Occipital lobe (tissue), 2 donors: ENCODE data around the gene DAGLB. TPM values are rescaled to one million over a fixed set of nuclear protein-coding genes. Genes with fewer than 3 reads are reported as not detected.
"Not testable (repeated sequence)": the region's sequence is repeated elsewhere in the genome, so short reads cannot be mapped to it uniquely, and the experiment has no call there.

Experiments used
- DNase-seq: peaks from one replicate; lab custom pipeline; 2025; lab: John Stamatoyannopoulos, UW
- total RNA-seq: library from RNA; depleted of rRNA; stranded (reverse); fragments of >200 nt; gene quantifications from one replicate; pipeline ENCODE4 v1.2.3, GENCODE V29; 2014

Gene DAGLB
- total RNA-seq, 1 donor from 2014 or later = 27.9 TPM

DNA sequence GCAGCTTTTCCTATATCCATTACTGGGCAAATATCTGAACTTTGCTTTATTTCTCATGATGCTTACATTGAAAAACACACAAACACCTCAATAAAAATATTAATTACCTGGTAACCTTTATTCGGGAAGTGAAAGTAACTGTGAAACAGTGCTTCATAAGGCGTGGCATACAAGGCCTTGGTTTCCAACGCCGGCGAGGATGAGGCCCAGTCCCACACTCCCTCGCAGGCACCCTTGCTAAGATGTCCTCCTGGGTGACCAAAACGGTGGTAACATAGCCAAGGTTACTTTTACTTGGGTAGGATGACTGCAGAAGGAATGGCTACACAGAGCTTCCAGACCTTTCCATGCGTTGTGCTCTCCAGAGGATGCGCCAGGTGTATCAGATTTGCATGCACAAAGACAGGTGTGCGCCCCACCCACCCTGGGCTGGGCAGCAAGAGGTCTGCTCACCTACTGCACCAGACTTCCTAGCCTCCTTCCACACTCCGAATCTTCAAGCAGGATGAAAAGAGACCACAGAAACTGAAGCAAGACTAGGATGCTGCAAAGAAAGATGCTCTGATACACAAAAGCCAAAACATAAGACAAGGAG, 13.3 kb upstream of the DAGLB start:
- no peak for DNase-seq

GRCh38 chr7:6460303-6460702, 12.5 kb upstream of the DAGLB start:
- DNase-seq = no peak

- DNase-seq = not testable (repeated sequence)
Observed at GRCh38 chr7:6458676-6459075, 10.9 kb upstream of the DAGLB start.

DNA sequence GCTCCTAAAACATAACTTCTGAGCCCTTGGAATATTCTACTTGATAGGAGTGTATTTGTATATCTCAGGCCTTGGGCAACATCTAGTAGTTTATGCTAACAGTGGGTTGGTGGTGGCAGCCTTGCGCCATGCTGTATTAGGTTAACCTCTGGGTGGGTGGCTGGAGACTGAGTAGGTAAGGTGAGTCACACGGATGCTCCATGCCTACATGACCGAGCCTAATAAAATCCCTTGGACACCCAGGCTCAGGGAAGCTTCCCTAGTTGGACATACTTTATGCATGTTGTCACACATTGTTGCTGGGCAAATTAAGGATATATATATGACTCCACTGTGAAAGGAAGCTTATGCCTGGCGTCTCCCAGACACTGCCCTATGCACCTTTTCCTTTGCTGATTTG, 6.0 kb upstream of the DAGLB start:
- DNase-seq = no peak

GRCh38 chr7:6451224-6451705, 3.5 kb upstream of the DAGLB start:
- DNase-seq = no peak

DNA sequence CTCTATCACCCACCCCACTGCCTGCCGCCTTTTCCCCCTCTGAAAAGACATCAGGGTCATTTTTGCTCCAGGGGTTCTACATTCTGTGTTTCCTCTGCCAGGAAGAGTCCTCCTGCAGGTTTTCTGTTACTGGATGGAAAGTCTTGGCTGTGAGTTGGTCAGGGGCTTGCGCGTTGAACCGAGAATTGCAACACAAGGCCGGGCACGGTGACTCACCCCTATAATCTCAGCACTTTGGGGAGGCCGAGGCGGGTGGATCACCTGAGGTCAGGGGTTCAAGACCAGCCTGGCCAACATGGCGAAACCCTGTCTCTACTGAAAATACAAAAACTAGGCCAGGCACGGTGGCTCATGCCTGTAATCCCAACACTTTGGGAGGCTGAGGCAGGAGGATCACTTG, 2.8 kb upstream of the DAGLB start:
- DNase-seq = not testable (repeated sequence)

GRCh38 chr7:6449884-6450283, 2.1 kb upstream of the DAGLB start:
- DNase-seq = not testable (repeated sequence)

- no peak for DNase-seq
Observed at GRCh38 chr7:6448943-6449543, 1.3 kb upstream of the DAGLB start.

DNA sequence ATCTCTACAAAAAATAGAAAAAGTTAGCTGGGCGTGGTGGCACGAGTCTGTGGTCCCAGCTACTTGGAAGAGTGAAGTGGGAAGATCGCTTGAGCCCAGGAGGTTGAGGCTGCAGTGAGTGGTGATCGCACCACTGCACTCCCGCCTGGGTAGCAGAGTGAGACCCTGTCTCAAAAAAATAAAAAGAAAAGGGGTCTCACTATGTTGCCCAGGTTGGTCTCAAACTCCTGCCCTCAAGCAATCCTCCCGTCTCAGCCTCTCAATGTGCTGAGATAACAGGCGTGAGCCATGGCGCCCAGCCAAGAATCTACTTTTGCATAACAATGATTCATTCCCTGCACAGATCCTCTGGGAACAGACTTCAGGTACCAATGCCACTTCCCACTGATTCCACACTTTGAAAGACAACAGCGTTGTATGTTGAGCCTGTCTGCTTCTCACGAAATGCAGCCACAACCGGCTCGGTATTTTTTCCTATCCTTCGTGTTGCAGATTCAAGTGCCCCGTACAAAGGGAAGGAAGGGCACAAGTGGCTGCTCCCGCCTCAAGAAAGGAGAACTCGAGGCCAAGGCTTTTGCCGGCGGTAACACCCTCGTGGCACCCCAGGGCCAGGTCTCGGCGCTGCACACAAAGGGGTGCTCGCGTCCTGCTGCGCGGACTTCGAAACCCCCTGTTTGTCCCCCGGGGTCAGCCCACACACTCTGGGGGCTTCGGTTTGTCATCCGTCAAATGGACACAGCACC, 745 bp downstream of the DAGLB start:
- DNase-seq = peak; percentile 35

DNA sequence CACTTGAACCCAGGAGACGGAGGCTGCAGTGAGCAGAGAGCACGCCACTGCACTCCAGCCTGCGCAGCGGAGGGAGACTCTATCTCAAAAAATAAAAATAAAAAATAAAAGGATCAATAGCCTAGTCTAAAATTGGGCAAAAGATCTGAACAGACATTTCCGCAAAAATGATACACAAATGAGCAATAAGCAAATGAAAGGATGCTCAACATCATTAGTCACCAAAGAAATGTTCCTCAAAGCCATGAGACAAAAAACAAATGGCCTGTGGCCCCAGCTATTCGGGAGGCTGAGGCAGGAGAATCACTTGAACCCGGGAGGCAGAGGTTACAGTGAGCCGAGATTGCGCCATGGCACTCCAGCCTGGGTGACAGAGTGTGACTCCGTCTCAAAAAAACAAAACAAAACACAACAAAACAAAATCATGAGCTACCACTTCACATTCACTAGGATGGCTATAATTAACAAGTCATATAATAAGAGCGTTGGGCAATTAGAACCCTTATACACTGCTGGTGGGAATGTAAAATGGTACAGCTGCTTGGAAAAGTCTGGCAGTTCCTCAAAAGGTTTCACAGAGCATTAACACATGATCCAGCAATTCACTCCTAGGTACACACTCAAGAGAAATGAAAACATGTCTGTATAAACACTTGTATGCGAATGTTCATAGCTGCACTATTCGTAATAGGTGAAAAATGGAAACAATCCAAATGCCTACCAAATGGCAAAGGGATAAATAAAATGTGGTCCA, 3.1 kb downstream of the DAGLB start:
- DNase-seq = no peak

DNA sequence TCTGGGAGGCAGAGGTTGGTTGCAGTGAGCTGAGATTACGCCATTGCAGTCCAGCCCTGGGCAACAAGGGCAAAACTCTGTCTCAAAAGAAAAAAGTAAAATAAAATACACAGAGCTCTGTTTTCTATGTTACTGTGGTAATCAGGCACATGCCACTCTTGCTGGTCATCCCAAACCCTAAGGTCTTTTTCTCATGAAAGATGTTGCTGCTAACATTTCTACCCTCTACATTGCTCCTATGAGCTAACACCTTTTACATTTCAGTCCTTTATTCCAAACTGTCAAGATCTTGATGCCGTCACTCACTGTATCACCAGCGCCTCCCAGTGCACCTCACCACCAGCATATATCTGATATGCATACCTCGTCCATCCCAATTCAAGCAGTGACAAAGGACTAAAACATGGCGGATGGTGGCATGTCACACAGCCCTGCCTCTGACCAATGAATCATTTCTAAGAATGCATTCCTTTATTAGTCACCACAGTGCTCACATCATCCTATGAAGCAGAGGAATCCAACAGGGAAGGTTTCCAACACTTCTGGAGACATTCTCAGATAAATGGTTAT, 4.3 kb downstream of the DAGLB start:
- no peak for DNase-seq

GRCh38 chr7:6442114-6442513, 5.6 kb downstream of the DAGLB start:
- DNase-seq = no peak

DNA sequence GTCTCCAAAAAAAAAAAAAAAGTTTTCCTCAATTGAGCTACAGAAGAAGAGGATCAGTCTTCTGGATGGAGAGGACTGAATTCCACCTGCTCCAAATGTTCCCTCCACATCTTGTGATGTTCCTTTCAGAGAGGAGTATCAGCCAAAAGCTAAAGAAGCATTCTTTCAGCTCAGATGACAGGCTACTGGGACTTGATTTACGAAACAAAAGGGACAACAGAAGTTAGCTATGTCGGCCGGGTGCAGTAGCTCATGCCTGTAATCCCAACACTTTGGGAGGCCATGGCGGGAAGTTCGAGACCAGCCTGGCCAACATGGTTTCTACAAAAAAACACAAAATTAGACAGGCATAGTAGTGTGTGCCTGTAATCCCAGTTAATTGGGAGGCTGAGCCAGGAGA, 7.4 kb downstream of the DAGLB start:
- no peak for DNase-seq

DNA sequence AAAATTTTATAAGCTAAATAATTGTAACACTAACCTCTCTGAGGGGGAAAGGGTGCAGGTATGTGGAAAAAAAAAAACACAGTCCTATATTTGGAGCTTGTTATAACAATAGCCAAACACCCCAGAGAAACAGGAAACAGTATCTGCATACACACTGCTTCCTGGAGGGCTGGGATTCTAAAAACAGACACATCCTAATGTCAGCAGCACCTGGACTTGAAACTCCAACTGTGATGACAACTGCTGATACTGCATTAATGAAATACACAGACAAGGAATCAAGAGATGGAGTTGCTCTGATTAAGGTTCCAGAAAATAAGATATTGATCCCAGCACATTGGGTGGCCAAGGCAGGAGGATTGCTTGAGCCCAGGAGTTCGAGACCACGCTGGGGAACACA, 9.3 kb downstream of the DAGLB start:
- no peak for DNase-seq

GRCh38 chr7:6437251-6437650, 10.5 kb downstream of the DAGLB start:
- DNase-seq = no peak

- DNase-seq = no peak
Observed at GRCh38 chr7:6436385-6436685, 11.4 kb downstream of the DAGLB start.

DNA sequence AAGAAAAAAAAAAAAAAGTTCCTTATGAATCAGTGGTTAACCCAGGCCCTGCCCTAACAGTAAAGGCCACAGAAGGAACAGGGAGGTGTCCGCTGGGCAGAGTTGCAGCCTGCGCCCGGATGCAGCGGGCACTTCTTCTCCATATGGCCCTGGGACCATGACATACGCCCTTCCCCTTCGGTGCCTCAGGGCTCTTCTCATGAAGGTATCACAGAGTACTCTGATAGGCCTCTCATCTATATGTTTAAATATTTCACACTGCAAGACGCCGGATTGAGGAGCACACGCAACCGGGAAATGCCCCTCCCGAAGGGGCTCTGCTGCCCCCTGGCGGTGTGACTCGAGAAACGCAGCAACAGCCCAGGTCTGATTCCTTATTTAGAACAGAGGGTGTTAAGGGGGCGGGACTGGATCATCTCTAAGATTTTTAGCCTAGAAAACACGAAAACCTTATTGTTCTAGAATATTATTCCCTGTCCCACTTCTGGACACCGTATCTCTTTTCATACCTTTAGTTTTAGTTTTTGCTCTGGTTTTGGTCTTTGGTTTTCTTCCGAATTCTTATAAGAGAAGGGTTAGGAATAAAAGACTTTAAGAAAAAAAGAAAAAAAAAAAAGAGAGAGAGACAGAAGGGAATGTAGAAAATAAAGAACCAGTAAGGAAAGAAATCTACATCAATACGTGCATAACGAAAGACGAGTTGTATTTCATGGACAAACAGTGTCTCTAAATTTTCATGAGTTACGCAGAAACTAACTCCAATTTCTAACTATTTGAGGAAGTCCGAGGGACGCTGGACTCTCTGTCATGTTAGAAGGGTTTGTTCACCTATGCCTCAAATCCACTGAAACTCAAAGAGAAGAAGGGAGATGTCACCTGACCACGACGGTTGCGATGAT, 12.0 kb downstream of the DAGLB start:
- peak; percentile 74 for DNase-seq

DNA sequence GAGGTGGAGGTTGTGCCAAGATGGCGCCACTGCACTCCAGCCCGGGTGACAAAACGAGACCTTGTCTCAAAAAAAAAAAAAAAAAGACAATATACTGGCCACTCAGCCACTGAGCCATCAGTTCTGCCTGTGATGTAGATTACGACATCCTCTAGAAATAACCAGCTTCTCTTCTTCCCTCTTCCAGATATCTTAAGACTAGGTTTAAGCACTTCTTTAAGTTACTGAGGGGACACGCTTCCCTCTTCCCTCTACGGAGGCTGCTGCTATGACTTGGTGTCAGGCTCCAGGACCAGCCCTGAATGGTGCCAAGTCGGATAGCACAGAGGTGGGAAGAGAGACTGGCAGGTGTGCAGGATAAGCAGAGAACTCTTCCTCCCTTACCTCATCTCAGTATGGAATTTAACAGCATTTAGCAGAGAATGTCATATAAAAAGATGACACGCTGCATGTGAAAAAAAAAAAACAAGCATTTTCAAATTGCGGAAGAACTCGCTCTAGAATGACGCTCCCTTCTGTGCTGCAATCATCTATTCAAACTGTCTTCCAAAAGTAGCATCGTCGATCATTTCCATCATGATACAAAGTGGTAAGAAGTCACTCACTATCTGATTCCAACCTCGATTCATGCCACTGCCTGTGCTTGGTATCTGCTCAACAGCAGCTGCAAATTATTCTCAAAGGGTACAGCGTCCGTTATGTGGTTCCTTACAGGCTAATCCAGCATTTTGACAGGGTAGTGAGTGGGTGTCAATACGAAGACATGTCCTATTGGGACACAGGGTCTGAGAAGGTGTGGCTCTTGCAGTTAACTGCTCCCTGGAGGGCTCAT, 13.8 kb downstream of the DAGLB start:
- DNase-seq = no peak

- no peak for DNase-seq
Observed at GRCh38 chr7:6432781-6433180, 15.0 kb downstream of the DAGLB start.

DNA sequence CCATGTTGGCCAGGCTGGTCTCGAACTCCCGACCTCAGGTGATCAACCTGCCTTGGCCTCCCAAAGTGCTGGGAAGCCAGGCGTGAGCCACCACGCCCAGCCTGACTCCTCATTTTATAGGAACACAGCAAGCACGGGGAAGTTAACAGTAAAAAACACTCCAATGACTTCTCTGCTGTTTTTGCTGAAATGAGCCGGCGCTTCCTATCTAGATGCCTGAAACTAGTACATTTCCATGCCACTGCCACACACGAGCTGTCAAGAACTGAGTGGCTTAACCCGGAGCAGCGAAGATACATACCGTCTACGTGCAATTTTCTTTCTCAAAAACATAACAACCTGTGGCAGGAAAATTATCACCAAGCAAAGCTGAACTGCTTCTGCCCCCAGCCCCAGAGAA, 16.8 kb downstream of the DAGLB start:
- DNase-seq = no peak
